ENCODE measurements around the gene PACS2. TPM values are rescaled to one million over a fixed set of nuclear protein-coding genes. Genes with fewer than 3 reads are reported as not detected.

PACS2 gene
- total RNA-seq, 1 experiment from 2014 or later: 55.2 TPM

- H3K36me3 ChIP-seq (ENCODE audit: control insufficient read depth, insufficient read depth, low read length): no peaks in the 10 kb centered on the region
- no peak for ATAC-seq
- no TSS peak for BruUV-seq (replicated peaks)
- TF ChIP-seq REST (IDR thresholded peaks at IDR 0.05; ENCODE audit: insufficient read depth in 1 of 2, low read depth in 2 of 2, low read length in 1 of 2) (no peak), POLR2AphosphoS5 (IDR thresholded peaks at IDR 0.05; ENCODE audit: low read depth, low read length) (no peak), TCF7L2 (IDR thresholded peaks at IDR 0.05; ENCODE audit: low read depth, low read length) (no peak), SIN3A (IDR thresholded peaks at IDR 0.05; ENCODE audit: borderline replicate concordance, insufficient read depth, low read depth, low read length) (no peak), CTCF (IDR thresholded peaks at IDR 0.05) (no peak)
- no peak overlapping the region for H3K4me3 ChIP-seq (ENCODE audit: low read depth in 2 of 2, low read length in 2 of 2)
- intact Hi-C loops (cut with micrococcal nuclease; ENCODE audit: unreplicated experiment) (no loop called here), in situ Hi-C loops (cut with HindIII; ENCODE audit: low pct_unique_long_range_greater_than_20kb, low sequenced_read_pairs) (no loop called here)
- no peaks in the 10 kb centered on the region for H3K4me1 ChIP-seq (ENCODE audit: control insufficient read depth, insufficient read depth, low read length)
- ChIA-PET CTCF (no interaction called here), POLR2A (no interaction called here)
- H3K9me3 ChIP-seq (ENCODE audit: control insufficient read depth, insufficient read depth, low read depth, low read length): no peaks in the 10 kb centered on the region
- DNase-seq (ENCODE audit: low read depth, low spot score): no peak
- no peak overlapping the region for H3K27ac ChIP-seq (ENCODE audit: low read length)
- H3K27me3 ChIP-seq (ENCODE audit: control insufficient read depth, insufficient read depth, low read length): no peaks in the 10 kb centered on the region
These were observed 94.0 kb downstream of the PACS2 start for GRCh38 chr14:105408592-105408991.

GRCh38 chr14:105409364-105409763, 94.8 kb downstream of the PACS2 start:
- no peaks in the 10 kb centered on the region for H3K27me3 ChIP-seq (ENCODE audit: control insufficient read depth, insufficient read depth, low read length)
- TF ChIP-seq POLR2AphosphoS5 (IDR thresholded peaks at IDR 0.05; ENCODE audit: low read depth, low read length) (no peak), CTCF (IDR thresholded peaks at IDR 0.05) (no peak), SIN3A (IDR thresholded peaks at IDR 0.05; ENCODE audit: borderline replicate concordance, insufficient read depth, low read depth, low read length) (no peak), TCF7L2 (IDR thresholded peaks at IDR 0.05; ENCODE audit: low read depth, low read length) (no peak), REST (IDR thresholded peaks at IDR 0.05; ENCODE audit: insufficient read depth in 1 of 2, low read depth in 2 of 2, low read length in 1 of 2) (no peak)
- H3K36me3 ChIP-seq (ENCODE audit: control insufficient read depth, insufficient read depth, low read length): no peaks in the 10 kb centered on the region
- no peak overlapping the region for H3K27ac ChIP-seq (ENCODE audit: low read length)
- POLR2A ChIA-PET: no interaction called here
- intact Hi-C loops (cut with micrococcal nuclease; ENCODE audit: unreplicated experiment): no loop called here
- ATAC-seq: no peak
- DNase-seq (ENCODE audit: low read depth, low spot score): no peak
- H3K4me3 ChIP-seq (ENCODE audit: low read depth in 2 of 2, low read length in 2 of 2): no peak overlapping the region
- no TSS peak for BruUV-seq (replicated peaks)
- in situ Hi-C loops (cut with HindIII; ENCODE audit: low pct_unique_long_range_greater_than_20kb, low sequenced_read_pairs): no loop called here
- CTCF ChIA-PET: no interaction called here
- H3K9me3 ChIP-seq (ENCODE audit: control insufficient read depth, insufficient read depth, low read depth, low read length): no peaks in the 10 kb centered on the region
- H3K4me1 ChIP-seq (ENCODE audit: control insufficient read depth, insufficient read depth, low read length): no peaks in the 10 kb centered on the region
